ENCODE data around the gene ST8SIA5.

Gene ST8SIA5

GRCh38 chr18:46663539-46663938 lies 93.3 kb downstream of the ST8SIA5 start:
- no peak for DNase-seq

DNA sequence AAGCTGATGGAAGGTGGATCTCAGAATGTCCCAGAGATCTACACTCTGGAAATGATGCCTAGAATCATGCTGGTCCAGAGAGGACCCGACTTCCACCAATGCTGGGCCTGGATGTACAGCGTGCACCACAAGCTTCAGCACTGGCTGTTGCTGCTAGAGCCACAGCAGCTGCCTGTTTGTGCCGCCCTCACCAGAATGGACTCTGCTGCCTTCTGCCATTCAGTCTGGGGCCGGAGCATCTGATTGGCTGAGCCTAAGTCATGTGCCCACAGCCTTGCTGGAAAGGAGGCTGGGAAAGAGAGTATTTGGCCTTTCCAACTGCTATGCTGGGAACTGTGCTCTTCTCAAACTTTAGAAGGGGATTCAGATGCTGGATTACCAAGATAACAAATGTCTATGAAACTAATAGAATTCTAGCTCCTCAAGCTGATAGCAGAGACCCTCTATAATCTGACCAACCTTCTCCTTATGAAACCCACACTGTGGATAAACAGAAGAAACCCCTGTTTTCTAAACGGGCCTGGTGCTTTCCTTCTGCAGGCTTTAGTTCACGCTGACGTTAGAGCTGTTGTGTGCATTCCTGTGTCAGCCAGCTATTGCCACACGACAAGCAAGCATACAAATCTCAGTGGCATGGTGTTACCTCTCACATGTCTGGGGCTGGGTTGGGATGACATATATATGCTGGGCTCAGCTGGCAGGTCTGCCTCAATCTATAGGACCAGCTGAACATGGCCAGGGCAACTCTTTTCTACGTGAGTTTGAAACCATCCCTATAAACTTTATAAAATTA lies 95.7 kb downstream of the ST8SIA5 start:
- DNase-seq = peak in 1 of 2 experiments; percentile 4

GRCh38 chr18:46659484-46659883 lies 97.4 kb downstream of the ST8SIA5 start:
- no peak for DNase-seq

DNA sequence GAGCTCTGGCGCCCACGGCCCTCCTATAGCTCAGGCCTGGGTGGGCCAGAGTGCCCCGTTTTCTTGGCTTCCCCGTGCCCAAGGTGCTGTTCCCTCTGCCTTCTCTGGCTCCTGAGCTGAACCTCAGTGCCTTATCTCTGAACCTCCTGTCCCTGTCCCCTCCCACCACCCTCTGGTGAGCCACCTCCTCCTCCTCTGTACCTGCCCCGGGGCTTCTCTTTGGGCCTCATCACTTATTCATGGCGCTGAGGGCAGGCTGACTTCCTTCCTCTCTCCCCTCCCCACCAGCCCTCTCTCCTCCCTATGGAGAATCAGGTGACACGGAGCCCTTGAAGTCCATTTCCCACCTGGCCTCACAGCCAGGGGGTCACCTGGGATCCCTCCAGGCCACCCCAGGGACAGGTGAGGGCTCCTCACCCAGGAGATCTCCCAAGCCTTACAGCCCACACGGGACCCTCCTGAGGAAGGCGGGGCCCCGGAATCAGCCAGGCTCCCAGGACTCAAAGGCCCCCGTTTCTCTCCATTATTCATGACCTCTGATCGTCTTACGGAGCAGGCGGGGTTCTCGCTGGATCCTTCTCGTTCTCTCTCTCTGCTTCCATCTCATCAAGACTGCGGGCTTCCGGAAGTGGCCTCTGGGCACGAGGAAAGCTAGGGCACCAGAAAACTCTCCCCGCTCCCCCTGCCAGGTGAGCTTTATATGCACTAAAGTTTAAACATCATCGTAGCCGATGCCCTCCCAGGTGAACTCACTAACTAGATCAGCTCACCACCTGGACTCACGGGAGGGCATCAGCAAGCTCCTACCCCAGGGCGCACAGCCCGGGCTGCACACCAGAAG lies 99.5 kb downstream of the ST8SIA5 start, which contains the start of gene LOXHD1:
LOXHD1 (minus strand) TSS at position 106 of the 841 bp plus-strand sequence. CDS start 187 bp downstream, outside the sequence.
- DNase-seq = no peak

DNA sequence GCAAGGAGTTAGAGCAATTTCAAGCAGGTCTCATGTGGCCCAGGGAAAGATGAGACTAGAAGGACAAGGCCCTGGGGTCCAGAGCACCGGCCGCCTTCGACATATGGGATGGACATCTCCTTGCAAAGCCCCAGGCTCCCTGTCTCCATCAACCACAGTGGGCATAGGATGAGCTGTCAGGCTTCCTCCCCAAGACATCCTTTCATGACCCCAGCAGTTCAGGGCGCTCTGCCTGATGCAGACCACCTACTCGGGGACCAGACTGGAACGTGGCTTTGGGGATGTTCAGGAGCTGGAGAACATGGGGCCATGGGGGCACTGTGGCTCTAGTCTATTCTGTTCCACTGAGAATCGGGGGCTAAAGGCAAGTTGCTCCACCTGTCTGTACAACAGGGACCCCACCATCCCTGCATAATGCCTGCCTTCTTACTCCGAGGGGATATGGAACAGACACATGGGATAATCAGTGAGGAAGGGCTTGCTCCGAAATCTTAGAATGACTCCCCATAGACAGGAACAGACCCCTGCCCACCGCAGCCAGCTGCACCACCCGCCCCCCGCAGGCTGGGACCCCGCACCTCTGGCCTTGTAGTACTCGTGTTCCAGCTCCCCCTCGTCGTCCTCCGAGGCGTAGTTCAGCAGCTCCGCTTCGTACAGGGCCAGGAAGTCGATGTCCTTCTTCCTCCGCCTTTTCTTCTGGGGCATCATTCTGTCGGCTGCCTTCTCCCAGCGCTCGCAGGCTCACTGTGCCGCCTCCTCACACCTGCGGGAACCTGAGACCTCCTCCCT lies 100.3 kb downstream of the ST8SIA5 start:
- DNase-seq = no peak

- DNase-seq = no peak
Measured at GRCh38 chr18:46652372-46652771, 104.5 kb downstream of the ST8SIA5 start.

GRCh38 chr18:46650681-46651080 lies 106.2 kb downstream of the ST8SIA5 start:
- DNase-seq = no peak

- no peak for DNase-seq
Measured at GRCh38 chr18:46649071-46649862, 107.6 kb downstream of the ST8SIA5 start.

DNA sequence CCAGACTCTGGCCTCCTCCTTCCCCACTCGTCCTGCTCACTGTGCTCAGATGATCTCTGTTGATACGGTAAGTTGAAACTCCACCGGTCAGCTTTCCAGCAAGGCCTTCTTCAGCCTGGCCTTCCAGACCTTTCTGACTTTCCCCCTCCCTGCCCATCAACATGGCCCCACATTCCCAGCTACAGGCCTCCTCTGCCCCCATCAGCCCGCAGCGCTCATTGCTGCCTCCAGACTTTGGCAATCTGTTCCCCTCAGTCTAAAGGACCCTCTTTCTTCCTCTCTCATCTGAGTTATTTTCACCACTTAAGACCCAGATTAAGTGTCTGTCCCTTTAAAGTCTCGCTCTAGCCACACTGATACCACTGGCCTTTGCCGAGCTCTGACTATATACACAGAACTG lies 110.4 kb downstream of the ST8SIA5 start:
- DNase-seq = no peak

DNA sequence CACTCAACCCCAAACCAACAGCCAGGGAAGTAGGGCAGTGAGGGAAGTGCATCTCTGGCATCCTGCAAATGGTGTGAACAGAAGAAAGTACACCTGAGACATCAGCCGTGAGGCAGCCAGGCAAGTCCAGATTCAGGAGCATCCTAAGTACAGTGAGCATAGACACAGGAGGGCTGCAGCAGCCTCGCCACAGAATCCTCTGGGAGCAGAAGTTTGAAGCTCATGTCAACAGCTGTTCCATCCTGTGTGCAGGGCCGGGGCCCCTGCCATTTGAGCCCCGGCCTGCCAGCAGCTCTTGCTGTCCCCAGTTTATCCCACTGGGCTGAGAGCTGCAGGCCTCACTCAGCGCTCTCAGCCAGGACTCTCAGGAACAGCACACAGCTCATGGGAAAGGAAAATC lies 114.3 kb downstream of the ST8SIA5 start:
- DNase-seq = no peak

GRCh38 chr18:46641917-46642316 lies 114.9 kb downstream of the ST8SIA5 start:
- no peak for DNase-seq

GRCh38 chr18:46639386-46639785 lies 117.5 kb downstream of the ST8SIA5 start:
- no peak for DNase-seq

DNA sequence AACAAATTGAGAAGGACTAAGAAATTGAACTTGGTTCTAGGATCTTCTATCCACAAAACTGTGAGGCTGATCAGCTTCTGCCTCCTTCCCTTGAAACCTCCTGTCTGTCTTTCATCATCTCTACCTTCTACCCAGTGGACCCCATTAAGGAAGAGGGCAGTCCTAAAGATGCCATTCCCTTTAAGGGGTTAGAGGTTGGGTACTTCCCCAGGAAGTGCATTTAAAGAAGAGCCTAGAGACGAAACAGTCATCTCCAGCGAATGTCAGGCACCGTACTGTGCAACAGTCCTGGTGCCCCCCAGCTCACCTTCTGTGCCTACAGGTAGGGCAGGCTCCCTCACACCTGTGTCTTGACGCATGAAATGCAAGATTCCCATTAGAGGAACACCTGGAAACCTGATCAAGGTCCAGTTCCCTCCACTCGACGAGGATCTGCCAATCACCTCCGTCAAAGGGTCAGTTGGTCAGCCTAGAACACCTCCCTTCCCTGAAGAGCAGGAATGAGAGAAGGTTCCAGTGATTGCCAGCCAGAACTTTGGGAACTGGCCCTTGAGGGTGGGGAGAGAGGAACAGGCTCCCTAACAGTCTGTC lies 120.7 kb downstream of the ST8SIA5 start:
- no peak for DNase-seq

GRCh38 chr18:46632401-46633071 lies 124.3 kb downstream of the ST8SIA5 start:
- DNase-seq = no peak

GRCh38 chr18:46630991-46631390 lies 125.9 kb downstream of the ST8SIA5 start:
- DNase-seq = no peak

DNA sequence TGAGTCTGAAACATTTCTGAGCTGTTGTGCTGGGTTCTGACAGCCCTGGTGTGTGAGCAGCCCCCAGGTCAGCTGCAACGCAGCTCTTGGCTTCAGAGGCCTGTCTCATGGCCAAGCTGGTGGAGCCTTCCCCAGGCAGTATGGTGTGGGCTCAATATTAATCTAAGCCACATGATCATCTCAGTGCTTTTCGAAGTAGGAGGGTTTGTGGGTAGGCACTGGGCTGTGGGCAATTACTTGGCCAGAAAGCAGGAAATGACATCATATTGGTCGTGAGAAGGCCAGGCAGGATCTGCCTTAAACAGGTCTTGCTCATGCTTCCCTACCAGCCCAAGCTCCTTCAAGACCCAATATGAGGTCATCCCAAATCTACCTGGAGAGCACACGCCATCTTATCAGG lies 126.7 kb downstream of the ST8SIA5 start:
- no peak for DNase-seq

DNA sequence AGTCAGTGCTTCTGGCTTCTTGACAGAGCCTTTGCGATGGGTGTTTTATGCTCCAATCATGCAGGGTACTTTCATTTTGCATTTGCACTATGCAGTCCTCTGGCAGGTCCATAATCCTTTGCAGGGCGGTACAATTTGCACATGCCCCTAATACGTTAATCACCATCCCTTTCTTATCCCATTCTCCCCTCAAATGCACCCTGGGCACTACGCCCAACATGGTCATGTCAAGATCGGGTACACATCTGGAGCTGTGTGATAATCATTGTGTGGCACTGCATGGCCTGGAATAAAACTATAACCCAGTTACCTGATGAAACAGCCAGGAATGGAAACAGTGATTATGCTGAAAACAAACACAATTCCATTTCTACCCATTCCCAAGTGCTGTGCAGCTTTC lies 127.5 kb downstream of the ST8SIA5 start:
- no peak for DNase-seq

GRCh38 chr18:46628206-46628605 lies 128.6 kb downstream of the ST8SIA5 start:
- DNase-seq = no peak

DNA sequence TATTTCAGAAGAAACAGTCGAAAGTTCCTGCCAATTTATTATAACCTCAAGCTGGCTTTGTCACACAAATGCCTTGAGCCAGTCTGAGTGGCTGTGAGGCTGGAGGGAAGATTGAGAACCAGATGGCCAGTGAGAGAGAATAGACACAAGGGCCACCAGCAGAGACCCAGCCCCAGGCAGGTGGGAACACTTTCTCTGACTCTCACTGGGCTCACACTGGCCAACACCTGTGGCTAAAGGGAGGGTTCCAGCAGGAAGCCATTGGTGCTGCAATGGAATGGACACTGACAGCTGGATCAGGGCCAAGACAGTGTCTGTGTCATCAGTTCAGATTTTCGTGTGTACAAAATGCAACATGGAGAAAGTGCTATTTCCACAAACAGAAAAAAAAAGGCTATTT lies 129.7 kb downstream of the ST8SIA5 start:
- no peak for DNase-seq

DNA sequence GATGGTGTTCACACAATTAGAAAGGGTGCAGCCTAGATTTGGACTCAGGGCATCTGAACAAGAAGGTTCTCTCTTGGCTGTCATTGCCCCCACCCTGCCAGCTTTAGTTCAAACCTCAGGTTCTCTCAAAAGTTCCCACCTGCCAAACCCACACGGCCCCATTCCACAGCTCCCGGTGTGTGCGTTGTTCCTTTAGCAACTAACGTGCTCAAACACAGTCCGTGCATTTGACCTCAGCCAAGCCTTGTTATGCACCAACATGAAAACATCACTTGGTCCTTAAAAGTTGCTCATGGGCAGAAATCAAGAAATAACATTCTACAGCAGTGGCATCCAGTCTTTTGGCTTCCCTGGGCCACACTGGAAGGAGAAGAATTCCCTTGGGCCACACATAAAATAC lies 131.8 kb downstream of the ST8SIA5 start:
- DNase-seq = no peak

- no peak for DNase-seq
Measured at GRCh38 chr18:46624127-46624526, 132.7 kb downstream of the ST8SIA5 start.
